NOMO-1 treated with DMSO at 0.1 percent for 48 hours (cell line): ENCODE data around the gene LAMA1.

Source experiments
- DNase-seq: peaks from one replicate; lab custom pipeline; 2025; ENCODE audit not compliant: unreplicated experiment; lab: John Stamatoyannopoulos, UW

Gene LAMA1

GRCh38 chr18:7000484-7001096 lies 117.0 kb downstream of the LAMA1 start:
- no peak for DNase-seq

- DNase-seq = no peak
Measured at GRCh38 chr18:6997808-6998207, 119.8 kb downstream of the LAMA1 start.

GRCh38 chr18:6994771-6995430 lies 122.7 kb downstream of the LAMA1 start:
- DNase-seq = no peak

GRCh38 chr18:6994056-6994770 lies 123.4 kb downstream of the LAMA1 start:
- DNase-seq = no peak

GRCh38 chr18:6992761-6993160 lies 124.8 kb downstream of the LAMA1 start:
- DNase-seq = no peak

GRCh38 chr18:6983366-6983765 lies 134.2 kb downstream of the LAMA1 start:
- DNase-seq = no peak

- DNase-seq = no peak
Measured at GRCh38 chr18:6982398-6982797, 135.2 kb downstream of the LAMA1 start.

GRCh38 chr18:6980363-6980762 lies 137.2 kb downstream of the LAMA1 start:
- no peak for DNase-seq

- no peak for DNase-seq
Measured at GRCh38 chr18:6979954-6980353, 137.6 kb downstream of the LAMA1 start.

GRCh38 chr18:6976935-6977334 lies 140.7 kb downstream of the LAMA1 start:
- no peak for DNase-seq

GRCh38 chr18:6975084-6975483 lies 142.5 kb downstream of the LAMA1 start:
- DNase-seq = no peak

- no peak for DNase-seq
Measured at GRCh38 chr18:6971823-6972478, 145.6 kb downstream of the LAMA1 start.

GRCh38 chr18:6963452-6964097 lies 154.0 kb downstream of the LAMA1 start:
- DNase-seq = no peak

- no peak for DNase-seq
Measured at GRCh38 chr18:6962571-6963451, 154.8 kb downstream of the LAMA1 start.

- DNase-seq = no peak
Measured at GRCh38 chr18:6961331-6961730, 156.3 kb downstream of the LAMA1 start.

GRCh38 chr18:6960656-6961055 lies 156.9 kb downstream of the LAMA1 start:
- DNase-seq = no peak

GRCh38 chr18:6960124-6960523 lies 157.5 kb downstream of the LAMA1 start:
- no peak for DNase-seq

GRCh38 chr18:6959110-6959509 lies 158.5 kb downstream of the LAMA1 start:
- DNase-seq = no peak

GRCh38 chr18:6956999-6957398 lies 160.6 kb downstream of the LAMA1 start:
- DNase-seq = no peak

GRCh38 chr18:6956495-6956894 lies 161.1 kb downstream of the LAMA1 start:
- DNase-seq = no peak
